DND-41 (cell line): ENCODE measurements around the gene NIT1.

Source experiments
- ATAC-seq: fragments of 200-7000 bp; cut with Tn5 transposase; 3 replicates; pipeline ENCODE4 v1.9.1; 2021; ENCODE audit warnings: low read depth; ENCODE audit not compliant: insufficient read depth
- DNase-seq: peaks from one replicate; pipeline ENCODE4 v3.0.0-alpha.2; 2020
- H2AFZ ChIP-seq: 2 replicates; pipeline ENCODE4 v1.6.0; 2012; ENCODE audit warnings: low read depth, low read length
- H3K27ac ChIP-seq: 2 replicates; pipeline ENCODE4 v1.5.1; 2012; ENCODE audit warnings: low read length, inconsistent platforms
- H3K27me3 ChIP-seq: fragments of 200-600 bp; sonication (generic); 2 replicates; pipeline ENCODE4 v1.6.0; 2012; ENCODE audit warnings: low read length, mild to moderate bottlenecking, inconsistent platforms; ENCODE audit not compliant: insufficient read depth, poor library complexity
- H3K36me3 ChIP-seq: 2 replicates; pipeline ENCODE4 v1.5.1; 2012; ENCODE audit warnings: low read length, inconsistent platforms; ENCODE audit not compliant: insufficient read depth
- H3K4me1 ChIP-seq: 2 replicates; pipeline ENCODE4 v1.5.1; 2012; ENCODE audit warnings: mild to moderate bottlenecking, low read length; ENCODE audit not compliant: insufficient read depth
- H3K4me2 ChIP-seq: 2 replicates; pipeline ENCODE4 v1.6.0; 2012; ENCODE audit warnings: mild to moderate bottlenecking, moderate library complexity, low read length, inconsistent platforms; ENCODE audit not compliant: insufficient read depth
- H3K4me3 ChIP-seq, 2 experiments: fragments of 200-600 bp in 1 of 2; shearing (Covaris generic) in 1 of 2; 2 replicates each; pipeline ENCODE4 v1.5.1; 2012 to 2016; ENCODE audit warnings: inconsistent platforms in 2 of 2, low read length in 2 of 2, mild to moderate bottlenecking in 2 of 2, low read depth in 1 of 2, moderate library complexity in 1 of 2
- H3K79me2 ChIP-seq: 2 replicates; pipeline ENCODE4 v1.6.0; 2012; ENCODE audit warnings: low read length, inconsistent platforms; ENCODE audit not compliant: insufficient read depth
- H3K9ac ChIP-seq: 2 replicates; pipeline ENCODE4 v1.6.0; 2012; ENCODE audit warnings: low read depth, mild to moderate bottlenecking, inconsistent platforms, low read length, moderate library complexity
- H3K9me3 ChIP-seq: 2 replicates; pipeline ENCODE4 v1.5.1; 2012; ENCODE audit warnings: low read length, moderate library complexity, mild to moderate bottlenecking, inconsistent platforms; ENCODE audit not compliant: insufficient read depth, severe bottlenecking
- H4K20me1 ChIP-seq: 2 replicates; pipeline ENCODE4 v1.6.0; 2012; ENCODE audit warnings: low read length; ENCODE audit not compliant: insufficient read depth
- CTCF ChIP-seq: IDR thresholded peaks from 2 replicates; pipeline ENCODE4 v1.5.1; 2012; ENCODE audit warnings: borderline replicate concordance, low read length, moderate library complexity, mild to moderate bottlenecking; ENCODE audit not compliant: poor library complexity, severe bottlenecking; ENCODE audit errors: extremely low read depth
- EZH2 ChIP-seq: IDR thresholded peaks from 3 replicates; pipeline ENCODE4 v1.6.1; 2012; ENCODE audit warnings: borderline replicate concordance, low read depth, mild to moderate bottlenecking, moderate library complexity, low read length, inconsistent platforms; ENCODE audit not compliant: severe bottlenecking

NIT1 gene, protein sequence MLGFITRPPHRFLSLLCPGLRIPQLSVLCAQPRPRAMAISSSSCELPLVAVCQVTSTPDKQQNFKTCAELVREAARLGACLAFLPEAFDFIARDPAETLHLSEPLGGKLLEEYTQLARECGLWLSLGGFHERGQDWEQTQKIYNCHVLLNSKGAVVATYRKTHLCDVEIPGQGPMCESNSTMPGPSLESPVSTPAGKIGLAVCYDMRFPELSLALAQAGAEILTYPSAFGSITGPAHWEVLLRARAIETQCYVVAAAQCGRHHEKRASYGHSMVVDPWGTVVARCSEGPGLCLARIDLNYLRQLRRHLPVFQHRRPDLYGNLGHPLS

GRCh38 chr1:161117759-161118581 lies at the start of gene NIT1, which contains the start of gene PFDN2:
TSS of gene NIT1 (plus strand) at chr1:161118105. CDS start at chr1:161118177, 72 bp downstream.
TSS of gene PFDN2 (minus strand) at chr1:161118037. CDS start at chr1:161118026, 11 bp downstream.
- Histone ChIP-seq H3K27ac (peak within 1 kb of the TSS; percentile 83), H3K36me3 (peaks cover 56% of the 10 kb centered on the region), H3K27me3 (no peaks in the 10 kb centered on the region), H4K20me1 (peaks cover 30% of the 10 kb centered on the region; the same call in 1 of the 2 replicates), H3K4me2 (peak within 1 kb of the TSS; percentile 75), H3K4me1 (peaks cover 64% of the 10 kb centered on the region), H3K79me2 (peaks cover 70% of the 10 kb centered on the region), H3K4me3 (peak within 1 kb of the TSS; percentile 62 to 87), H3K9me3 (no peaks in the 10 kb centered on the region), H3K9ac (peak within 1 kb of the TSS; percentile 76), H2AFZ (peak within 1 kb of the TSS; percentile 88)
- DNase-seq (peak; percentile 82), ATAC-seq (peak; percentile 88)
- TF ChIP-seq CTCF (peak; percentile 4), EZH2 (no peak)

DNA sequence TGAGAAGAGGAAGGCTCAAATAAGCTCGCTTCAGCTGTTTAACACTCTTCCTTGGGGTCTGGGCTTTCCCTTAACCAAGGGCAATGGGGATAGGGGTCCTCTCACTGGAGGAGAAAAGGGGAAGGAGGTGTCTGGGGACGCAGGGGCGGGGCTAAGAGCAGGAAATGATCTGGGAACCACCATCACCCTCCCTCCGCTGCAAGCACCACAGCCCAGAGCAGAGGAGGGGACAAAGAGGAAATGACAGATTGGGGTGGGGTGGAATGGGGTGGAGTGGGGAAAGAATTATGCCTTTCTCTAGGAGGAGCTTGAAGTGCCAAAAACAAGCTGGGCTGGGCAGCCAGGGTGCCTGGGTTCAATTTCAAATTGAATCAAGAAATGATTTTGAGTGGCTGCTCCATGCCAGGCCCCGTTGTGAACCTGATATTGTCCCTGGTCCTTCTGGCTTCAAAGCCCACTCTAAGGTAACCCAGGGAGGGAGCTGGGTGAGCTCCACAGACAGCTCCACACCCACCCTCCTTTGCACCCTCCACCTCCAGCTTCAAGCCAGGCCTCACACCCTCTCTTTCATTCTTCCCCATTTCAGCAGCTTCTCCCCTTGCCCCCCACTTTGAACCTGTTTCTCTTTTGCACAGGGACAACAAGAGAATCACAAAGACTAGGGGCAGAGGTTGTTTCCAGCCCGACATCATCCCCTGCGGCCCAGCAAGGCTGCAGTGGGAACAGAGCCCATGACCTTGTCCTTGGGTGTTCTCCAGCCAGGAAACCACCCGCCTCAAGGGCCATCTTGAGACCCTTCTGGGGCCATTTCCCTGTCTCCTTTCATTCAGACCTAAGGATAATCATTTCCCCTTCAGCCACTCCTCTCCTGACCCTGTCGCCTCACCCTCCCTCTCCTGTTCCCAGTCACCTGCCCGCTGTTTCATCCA lies 49.3 kb upstream of the NIT1 start:
- Histone ChIP-seq H2AFZ (peak overlapping the region; percentile 63), H3K4me3 (peak overlapping the region; percentile 73 to 77)

More for the DNA sequence above, 49.3 kb upstream of the NIT1 start:
- peak; percentile 92 for DNase-seq
- H3K36me3 ChIP-seq: peaks cover 19% of the 10 kb centered on the region
- H3K79me2 ChIP-seq: peaks cover 59% of the 10 kb centered on the region
- TF ChIP-seq EZH2 (no peak), CTCF (no peak)
- peak overlapping the region; percentile 96 for H3K27ac ChIP-seq
- peak overlapping the region; percentile 96 for H3K9ac ChIP-seq
- H3K4me1 ChIP-seq: peaks cover 43% of the 10 kb centered on the region
- H3K4me2 ChIP-seq: peak overlapping the region; percentile 92
- H3K27me3 ChIP-seq: no peaks in the 10 kb centered on the region
- peaks cover 16% of the 10 kb centered on the region for H4K20me1 ChIP-seq
- no peaks in the 10 kb centered on the region for H3K9me3 ChIP-seq
- ATAC-seq: peak; percentile 81
